Ascending aorta (tissue), 2 donors: ENCODE measurements around the gene FUZ. TPM values are rescaled to one million over a fixed set of nuclear protein-coding genes. Genes with fewer than 3 reads are reported as not detected.

Experiments
- DNase-seq, 2 donors: peaks; one replicate each; pipeline ENCODE4 v3.0.0-alpha.2; 2019; ENCODE audit warnings: low spot score in 2 of 2
- H3K27ac ChIP-seq, 2 donors: fragments of 200-600 bp; sonication (generic); one replicate each; pipeline ENCODE4 v1.5.1; 2016 to 2017; ENCODE audit warnings: mild to moderate bottlenecking in 1 of 2
- H3K27me3 ChIP-seq: fragments of 200-600 bp; sonication (generic); one replicate; pipeline ENCODE4 v1.5.1; 2017
- H3K36me3 ChIP-seq, 2 donors: fragments of 200-600 bp; sonication (generic); one replicate each; pipeline ENCODE4 v1.5.1; 2016
- H3K4me1 ChIP-seq, 2 donors: fragments of 200-600 bp; sonication (generic); one replicate each; pipeline ENCODE4 v1.5.1; 2016 to 2017; ENCODE audit warnings: mild to moderate bottlenecking in 1 of 2
- H3K4me3 ChIP-seq, 2 donors: fragments of 200-600 bp; sonication (generic); one replicate each; pipeline ENCODE4 v1.5.1; 2016 to 2017; ENCODE audit warnings: mild to moderate bottlenecking in 1 of 2
- H3K9me3 ChIP-seq, 2 donors: fragments of 200-600 bp; sonication (generic); one replicate each; pipeline ENCODE4 v1.5.1; 2016
- CTCF ChIP-seq, 3 experiments: fragments of 200-600 bp in 2 of 3; fragments of 450-650 bp in 1 of 3; sonication (generic) in 2 of 3; IDR thresholded peaks; one replicate each; pipeline ENCODE4 v1.5.1; 2016 to 2019; ENCODE audit warnings: antibody characterized with exemption in 3 of 3, mild to moderate bottlenecking in 1 of 3, moderate library complexity in 1 of 3
- intact Hi-C: fragments of 100-400 bp; cut with DNase I; formaldehyde crosslinking; loops from one replicate; pipeline ENCODE4 v1.15.1; 2023
- total RNA-seq: library from RNA; depleted of rRNA; stranded (reverse); fragments of >200 nt; gene quantifications from one replicate; pipeline ENCODE4 v1.1.0, GENCODE V29; 2016

The FUZ gene
- total RNA-seq, 1 donor from 2014 or later, result 22.1 TPM

GRCh38 chr19:49788857-49789256 is 24.2 kb downstream of the FUZ start:
- no peak for TF ChIP-seq CTCF (IDR thresholded peaks at IDR 0.05)
- Histone ChIP-seq H3K27me3 (no peaks in the 10 kb centered on the region), H3K36me3 (peaks cover 38 to 74% of the 10 kb centered on the region in 2 donors), H3K4me1 (no peaks in the 10 kb centered on the region), H3K4me3 (no peak overlapping the region), H3K9me3 (no peaks in the 10 kb centered on the region), H3K27ac (no peak overlapping the region)
- intact Hi-C loops, result no loop called here
- no peak for DNase-seq

GRCh38 chr19:49787746-49788145 is 25.3 kb downstream of the FUZ start:
- H3K4me3 ChIP-seq, result no peak overlapping the region
- H3K27ac ChIP-seq, result no peak overlapping the region
- intact Hi-C loops, result no loop called here
- no peaks in the 10 kb centered on the region for H3K27me3 ChIP-seq
- H3K9me3 ChIP-seq, result no peaks in the 10 kb centered on the region
- no peak for DNase-seq
- no peaks in the 10 kb centered on the region for H3K4me1 ChIP-seq
- no peak for TF ChIP-seq CTCF (IDR thresholded peaks at IDR 0.05)
- H3K36me3 ChIP-seq, result peaks cover 38 to 74% of the 10 kb centered on the region in 2 donors

- H3K9me3 ChIP-seq, result no peaks in the 10 kb centered on the region
- TF ChIP-seq CTCF (IDR thresholded peaks at IDR 0.05), result no peak
- no peak for DNase-seq
- H3K27me3 ChIP-seq, result no peaks in the 10 kb centered on the region
- H3K4me1 ChIP-seq, result no peaks in the 10 kb centered on the region
- intact Hi-C loops, result no loop called here
- H3K27ac ChIP-seq, result no peak overlapping the region
- H3K36me3 ChIP-seq, result peaks cover 29 to 68% of the 10 kb centered on the region in 2 donors
- H3K4me3 ChIP-seq, result no peak overlapping the region
Measured at GRCh38 chr19:49786376-49786820, 26.7 kb downstream of the FUZ start.

GRCh38 chr19:49782515-49782914 is 30.6 kb downstream of the FUZ start:
- intact Hi-C loops, result no loop called here
- DNase-seq, result no peak
- H3K4me3 ChIP-seq, result no peak overlapping the region
- H3K36me3 ChIP-seq, result peaks cover 19 to 49% of the 10 kb centered on the region in 2 donors
- H3K9me3 ChIP-seq, result no peaks in the 10 kb centered on the region
- H3K27me3 ChIP-seq, result no peaks in the 10 kb centered on the region
- H3K4me1 ChIP-seq, result no peaks in the 10 kb centered on the region
- H3K27ac ChIP-seq, result no peak overlapping the region
- TF ChIP-seq CTCF (IDR thresholded peaks at IDR 0.05), result no peak

GRCh38 chr19:49781394-49781793 is 31.7 kb downstream of the FUZ start:
- no peaks in the 10 kb centered on the region for H3K4me1 ChIP-seq
- H3K9me3 ChIP-seq, result no peaks in the 10 kb centered on the region
- H3K4me3 ChIP-seq, result no peak overlapping the region
- intact Hi-C loops, result no loop called here
- no peak for DNase-seq
- peaks cover 19 to 45% of the 10 kb centered on the region in 2 donors for H3K36me3 ChIP-seq
- no peak overlapping the region for H3K27ac ChIP-seq
- no peaks in the 10 kb centered on the region for H3K27me3 ChIP-seq
- TF ChIP-seq CTCF (IDR thresholded peaks at IDR 0.05), result no peak

GRCh38 chr19:49780861-49781260 is 32.2 kb downstream of the FUZ start:
- no peak for TF ChIP-seq CTCF (IDR thresholded peaks at IDR 0.05)
- Histone ChIP-seq H3K36me3 (peaks cover 19 to 47% of the 10 kb centered on the region in 2 donors), H3K4me3 (no peak overlapping the region), H3K9me3 (no peaks in the 10 kb centered on the region), H3K27ac (no peak overlapping the region), H3K4me1 (no peaks in the 10 kb centered on the region), H3K27me3 (no peaks in the 10 kb centered on the region)
- DNase-seq, result no peak
- intact Hi-C loops, result no loop called here
